Measurements from ENCODE around the gene NRDE2.

- TF ChIP-seq CTCF (IDR thresholded peaks at IDR 0.05; ENCODE audit: insufficient read depth, low read depth, low read length) (no peak), EZH2 (IDR thresholded peaks at IDR 0.05; ENCODE audit: insufficient read depth, low read length) (no peak)
Measured at GRCh38 chr14:90228478-90228877, 103.3 kb downstream of the NRDE2 start.

All from astrocyte (in vitro differentiated cells and primary cell).